LoVo (cell line): ENCODE results near the gene ANKMY1.

Experiments
- DNase-seq: peaks from one replicate; pipeline ENCODE4 v3.0.0-alpha.2; 2016; ENCODE audit warnings: low spot score

Gene ANKMY1

DNA sequence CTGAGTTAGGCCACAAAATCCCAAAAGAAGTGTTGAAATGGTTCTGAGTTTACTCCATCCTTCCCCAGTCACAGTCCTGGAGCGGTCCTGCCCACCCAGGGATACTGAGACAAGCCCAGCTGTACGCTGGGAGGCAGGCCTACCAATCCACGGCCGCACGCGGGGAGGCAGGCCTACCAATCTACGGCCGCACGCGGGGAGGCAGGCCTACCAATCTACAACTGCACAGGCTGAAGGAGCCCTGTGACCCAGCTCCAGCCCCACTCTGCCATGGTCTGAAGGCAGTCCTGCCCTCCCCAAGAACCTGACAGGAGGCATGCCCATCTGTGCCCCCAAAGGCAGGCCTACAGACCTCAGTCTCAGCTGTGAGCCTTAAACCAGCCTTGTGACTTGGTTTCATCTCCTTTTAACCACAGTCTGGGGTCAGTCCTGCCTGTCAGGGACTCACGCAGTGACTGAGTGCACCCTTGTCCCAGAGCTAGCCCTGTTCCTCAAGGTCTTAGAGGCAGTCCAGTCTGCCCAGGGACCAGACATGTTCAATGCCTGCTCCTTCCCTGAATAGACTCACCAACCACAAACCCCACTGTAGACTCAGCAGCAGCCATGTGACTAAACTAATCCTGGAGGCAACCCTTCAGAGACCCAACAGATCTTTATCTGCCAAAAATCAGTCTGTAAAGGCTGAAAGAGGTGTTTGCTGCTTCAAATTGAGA is 85.6 kb downstream of the ANKMY1 start:
- DNase-seq: no peak

DNA sequence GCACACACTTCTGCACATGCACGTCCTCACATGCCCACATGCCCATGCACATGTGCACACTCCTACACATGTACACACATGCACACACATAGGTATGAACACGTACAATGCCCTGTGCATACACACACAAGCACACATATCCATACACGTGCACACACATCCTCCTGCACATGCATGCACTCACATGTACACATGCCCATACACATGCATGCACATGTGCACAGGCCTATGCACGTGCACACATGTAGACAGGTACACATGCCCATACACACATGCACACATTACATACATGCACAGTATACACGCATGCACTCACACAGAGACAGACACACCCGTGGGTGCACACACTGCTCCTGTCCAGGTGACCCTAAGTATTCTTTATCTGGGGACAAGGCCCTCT is 88.0 kb downstream of the ANKMY1 start:
- no peak for DNase-seq

DNA sequence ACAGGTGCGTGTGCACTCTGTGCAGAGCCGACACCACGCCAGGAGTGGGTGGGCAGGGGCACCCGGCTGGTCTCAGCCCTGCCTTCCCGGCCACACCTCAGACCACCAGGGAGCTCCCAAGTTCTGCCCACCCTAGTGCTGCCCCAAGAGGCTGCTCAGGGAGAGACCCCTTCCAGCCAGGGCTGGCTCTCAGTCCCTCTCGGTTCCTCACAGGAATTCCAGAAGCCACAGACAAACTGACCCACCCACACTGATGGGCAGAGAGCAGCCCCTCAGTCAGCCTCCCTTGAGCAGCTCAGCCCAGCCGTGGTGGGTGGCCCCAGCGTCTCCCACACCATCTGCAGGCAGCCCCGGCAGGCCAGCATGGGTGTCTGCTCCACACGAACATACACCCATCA is 88.5 kb downstream of the ANKMY1 start:
- DNase-seq: no peak

- no peak for DNase-seq
Measured at GRCh38 chr2:240468303-240469238, 89.2 kb downstream of the ANKMY1 start.

- no peak for DNase-seq
Measured at GRCh38 chr2:240467659-240468302, 90.0 kb downstream of the ANKMY1 start.

DNA sequence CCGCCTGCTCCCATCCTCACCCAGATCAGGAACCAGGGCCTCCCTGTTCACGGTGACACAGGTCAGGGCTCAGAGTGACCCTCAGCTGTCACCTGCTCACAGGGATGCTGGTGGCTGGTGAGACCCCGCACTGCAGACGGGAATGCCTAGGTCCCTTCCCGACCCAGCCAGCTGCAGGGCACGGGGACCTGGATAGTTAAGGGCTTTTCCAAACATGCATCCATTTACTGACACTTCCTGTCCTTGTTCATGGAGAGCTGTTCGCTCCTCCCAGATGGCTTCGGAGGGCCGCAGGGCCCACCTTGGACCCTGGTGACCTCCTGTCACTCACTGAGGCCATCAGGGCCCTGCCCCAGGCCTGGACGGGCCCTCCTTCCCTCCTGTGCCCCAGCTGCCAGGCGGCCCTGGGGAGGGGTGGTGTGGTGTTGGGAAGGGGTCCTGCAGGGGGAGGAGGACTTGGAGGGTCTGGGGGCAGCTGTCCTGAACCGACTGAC is 90.6 kb downstream of the ANKMY1 start:
- no peak for DNase-seq

- no peak for DNase-seq
Measured at GRCh38 chr2:240466579-240467148, 91.1 kb downstream of the ANKMY1 start.

- no peak for DNase-seq
Measured at GRCh38 chr2:240465765-240466578, 91.8 kb downstream of the ANKMY1 start.

GRCh38 chr2:240465268-240465764 is 92.5 kb downstream of the ANKMY1 start:
- no peak for DNase-seq

DNA sequence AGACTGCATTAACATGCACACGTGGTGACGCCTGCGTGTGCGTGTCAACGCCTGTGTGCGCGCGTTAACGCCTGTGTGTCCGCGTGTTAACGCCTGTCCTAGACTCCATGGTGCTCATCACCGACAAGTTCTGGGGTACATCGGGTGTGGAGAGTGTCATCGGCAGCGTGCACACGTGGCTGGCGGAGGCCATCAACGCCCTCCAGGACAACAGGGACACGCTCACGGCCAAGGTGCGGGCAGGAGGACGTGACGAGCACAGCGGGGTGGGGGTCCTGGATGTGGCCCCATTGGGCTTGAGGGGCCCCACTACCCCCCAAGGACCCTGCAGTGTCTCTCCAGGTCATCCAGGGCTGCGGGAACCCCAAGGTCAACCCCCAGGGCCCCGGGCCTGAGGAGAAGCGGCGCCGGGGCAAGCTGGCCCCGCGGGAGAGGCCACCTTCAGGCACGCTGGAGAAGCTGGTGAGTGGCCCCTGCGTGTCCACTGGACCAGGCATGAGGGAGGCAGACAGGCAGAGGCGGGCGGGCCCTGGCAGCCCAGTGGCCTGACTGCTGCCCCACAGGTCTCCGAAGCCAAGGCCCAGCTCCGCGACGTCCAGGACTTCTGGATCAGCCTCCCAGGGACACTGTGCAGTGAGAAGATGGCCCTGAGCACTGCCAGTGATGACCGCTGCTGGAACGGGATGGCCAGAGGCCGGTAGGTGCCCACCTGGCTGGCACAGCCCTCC is 93.1 kb downstream of the ANKMY1 start:
- DNase-seq: no peak

DNA sequence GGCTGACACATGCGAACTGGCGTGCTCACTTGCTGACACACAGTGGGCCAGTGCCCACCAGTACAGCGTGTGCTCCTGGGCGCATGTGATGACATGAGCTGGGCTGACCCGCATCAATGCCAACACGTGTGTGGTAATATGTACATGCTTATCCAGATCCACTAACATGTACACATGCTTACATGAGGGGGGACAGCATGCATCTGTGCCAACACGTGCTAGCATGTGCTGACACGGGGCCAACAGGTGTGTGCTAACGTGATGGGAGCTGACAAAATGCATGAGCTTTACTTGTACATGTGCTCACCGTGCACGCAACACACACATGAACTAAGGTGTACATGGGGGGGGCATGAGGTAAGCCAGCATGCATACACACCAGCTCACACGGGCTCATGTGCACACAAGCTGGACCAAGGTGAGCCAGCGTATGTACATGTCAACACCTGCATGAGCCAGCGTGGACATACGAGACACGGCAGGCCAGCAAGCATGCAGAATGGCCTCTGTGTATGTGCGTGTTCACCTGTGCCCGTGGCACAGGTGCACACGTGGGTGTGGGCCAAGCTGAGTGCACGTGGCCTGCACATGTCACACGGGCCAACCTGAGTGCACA is 93.8 kb downstream of the ANKMY1 start:
- no peak for DNase-seq

GRCh38 chr2:240463274-240463865 is 94.4 kb downstream of the ANKMY1 start:
- DNase-seq: no peak

DNA sequence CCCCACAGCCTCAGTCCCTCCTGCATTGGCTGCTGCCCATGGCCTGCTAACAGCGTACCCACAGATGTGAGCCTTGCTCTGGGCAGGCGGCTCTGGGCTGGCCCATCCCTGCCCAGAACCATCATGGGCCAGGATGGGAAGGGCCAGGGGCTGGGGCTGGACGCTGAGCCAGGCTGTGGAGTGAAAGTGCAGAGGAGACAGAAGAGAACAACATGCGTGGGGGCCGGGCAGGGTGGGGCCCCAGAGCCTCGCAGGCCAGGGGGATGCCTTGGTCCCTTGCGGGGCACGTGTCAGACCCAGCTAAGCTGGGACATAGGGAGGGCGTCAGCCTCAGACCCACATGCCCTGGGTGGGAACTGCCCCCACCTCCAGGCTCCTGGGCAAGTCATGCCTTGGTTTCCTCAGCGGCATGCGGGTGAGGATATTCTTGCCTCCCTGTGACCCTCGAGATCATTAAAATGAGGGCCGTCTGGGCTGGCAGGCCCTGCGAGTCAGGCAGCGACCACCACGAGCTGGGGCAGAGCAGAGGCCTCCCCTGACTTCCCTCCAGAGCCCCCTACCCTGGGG is 95.0 kb downstream of the ANKMY1 start:
- no peak for DNase-seq

DNA sequence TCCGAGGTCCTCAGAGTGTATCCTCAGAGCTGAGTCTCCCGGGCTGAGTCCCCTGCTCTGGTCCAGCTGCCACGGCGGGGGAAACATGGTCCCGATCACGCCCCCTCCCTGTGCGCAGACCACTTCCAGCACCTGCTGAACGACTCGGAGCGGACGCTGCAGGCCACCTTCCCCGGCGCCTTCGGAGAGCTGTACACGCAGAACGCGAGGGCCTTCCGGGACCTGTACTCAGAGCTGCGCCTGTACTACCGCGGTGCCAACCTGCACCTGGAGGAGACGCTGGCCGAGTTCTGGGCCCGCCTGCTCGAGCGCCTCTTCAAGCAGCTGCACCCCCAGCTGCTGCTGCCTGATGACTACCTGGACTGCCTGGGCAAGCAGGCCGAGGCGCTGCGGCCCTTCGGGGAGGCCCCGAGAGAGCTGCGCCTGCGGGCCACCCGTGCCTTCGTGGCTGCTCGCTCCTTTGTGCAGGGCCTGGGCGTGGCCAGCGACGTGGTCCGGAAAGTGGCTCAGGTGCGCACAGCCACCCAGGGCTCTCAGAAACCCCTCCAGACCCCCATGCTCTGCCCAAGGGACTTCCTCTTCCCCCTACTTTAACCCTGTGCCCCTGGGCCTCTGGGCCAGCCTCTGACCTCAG is 95.6 kb downstream of the ANKMY1 start:
- no peak for DNase-seq

GRCh38 chr2:240461471-240462072 is 96.2 kb downstream of the ANKMY1 start:
- no peak for DNase-seq

DNA sequence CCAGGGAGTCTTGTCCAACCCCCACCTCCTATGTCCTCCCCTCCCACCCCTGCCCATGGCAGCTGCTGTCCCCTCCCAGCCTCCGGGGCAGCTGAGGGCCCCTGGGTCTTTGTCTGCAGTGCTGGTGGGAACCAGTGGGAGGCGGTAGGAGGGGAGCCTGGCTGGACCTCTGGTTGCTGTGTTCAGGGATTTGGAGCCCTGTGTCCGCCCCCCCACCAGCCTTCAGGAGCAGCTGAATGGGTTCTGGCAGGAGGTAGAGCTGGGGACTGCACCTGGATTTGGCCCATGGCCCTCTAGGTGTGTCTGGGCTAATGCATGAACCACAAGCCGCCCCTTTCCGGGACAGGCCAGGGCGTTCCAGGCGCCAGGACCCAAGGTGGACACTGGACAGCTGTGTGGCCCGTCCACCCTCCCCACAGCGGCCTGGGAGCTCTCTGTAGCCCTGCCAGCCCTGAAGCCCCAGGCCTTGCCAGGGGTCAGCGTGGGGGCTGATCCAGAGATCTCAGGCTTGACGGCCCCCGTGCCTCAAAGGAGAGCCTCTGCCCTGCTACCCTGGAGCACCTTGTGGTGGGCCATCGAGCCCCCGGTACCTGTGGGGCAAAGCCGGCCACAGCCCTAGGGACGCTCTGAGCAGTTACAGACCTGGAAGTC is 96.9 kb downstream of the ANKMY1 start:
- no peak for DNase-seq

DNA sequence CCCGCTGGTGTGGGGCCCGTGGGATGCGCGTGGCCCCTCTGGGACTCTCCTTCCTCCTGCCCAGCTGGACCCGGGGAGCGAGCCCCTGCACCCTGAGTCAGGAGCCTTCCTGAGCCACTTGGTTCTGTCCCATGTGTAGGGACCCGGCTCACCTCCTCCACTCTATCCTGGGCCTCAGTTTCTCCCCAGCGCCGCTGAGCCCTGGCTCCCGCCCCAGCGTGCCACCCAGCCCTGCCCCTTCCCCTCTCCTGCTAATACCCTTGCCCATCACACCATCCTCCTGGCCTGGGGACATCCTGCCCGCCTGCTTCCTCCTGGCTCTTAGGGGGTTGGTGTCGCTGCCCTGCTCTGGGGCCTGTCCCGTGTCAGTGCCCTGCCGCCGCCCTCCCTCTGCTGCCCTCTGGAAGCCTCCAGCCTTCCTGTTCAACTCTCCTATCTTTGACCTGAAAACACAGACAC is 97.5 kb downstream of the ANKMY1 start:
- no peak for DNase-seq
